HEK293 (cell line): ENCODE measurements around the gene LAMP1.

Source experiments
- CTCF ChIA-PET: fragments of 350-600 bp; formaldehyde crosslinking; extraction: SDS; loops from one replicate; lab custom pipeline; 2021; ENCODE audit warnings: antibody characterized with exemption; lab: Yijun Ruan, JAX
- POLR2A ChIA-PET: fragments of 300-600 bp; formaldehyde crosslinking; extraction: SDS; loops from one replicate; lab custom pipeline; 2020; ENCODE audit warnings: antibody characterized with exemption, inconsistent platforms; lab: Yijun Ruan, JAX
- H3K27ac ChIP-seq: fragments of 200-500 bp; sonication (Bioruptor generic); 2 replicates; pipeline ENCODE4 v1.5.1; 2014; ENCODE audit warnings: low read depth, low read length, control low read depth, inconsistent platforms; ENCODE audit errors: extremely low read depth
- H3K36me3 ChIP-seq, 2 experiments: fragments of 200-500 bp in 1 of 2; sonication (Bioruptor generic) in 1 of 2; 1 replicate in 1 of 2; 2 replicates in 1 of 2; pipeline ENCODE4 v1.5.1; 2014 to 2017; ENCODE audit warnings: inconsistent platforms in 2 of 2, low read length in 2 of 2; ENCODE audit not compliant: control insufficient read depth in 2 of 2, insufficient read depth in 1 of 2
- H3K4me1 ChIP-seq: fragments of 200-500 bp; sonication (Bioruptor generic); 2 replicates; pipeline ENCODE4 v1.5.1; 2014; ENCODE audit warnings: mild to moderate bottlenecking, low read length, inconsistent platforms; ENCODE audit not compliant: control insufficient read depth, insufficient read depth
- H3K4me3 ChIP-seq: 2 replicates; pipeline ENCODE4 v1.5.1; 2011; ENCODE audit warnings: low read depth, mild to moderate bottlenecking, control low read depth, low read length, moderate library complexity
- H3K9me3 ChIP-seq: fragments of 200-500 bp; sonication (Bioruptor generic); 2 replicates; pipeline ENCODE4 v1.5.1; 2014; ENCODE audit warnings: low read depth, low read length, inconsistent platforms; ENCODE audit not compliant: control insufficient read depth, insufficient read depth
- ELK4 ChIP-seq: IDR thresholded peaks from 2 replicates; pipeline ENCODE4 v1.6.1; 2011; ENCODE audit warnings: mild to moderate bottlenecking, low read depth, low read length, borderline replicate concordance
- GLIS2 ChIP-seq: fragments of 450-650 bp; formaldehyde crosslinking; IDR thresholded peaks from 2 replicates; pipeline ENCODE4 v1.5.1; 2016; ENCODE audit warnings: missing biosample characterization, missing genetic modification characterization
- PRDM1 ChIP-seq: fragments of 450-650 bp; formaldehyde crosslinking; IDR thresholded peaks from 2 replicates; pipeline ENCODE4; 2016; ENCODE audit warnings: missing biosample characterization, missing genetic modification characterization
- PRDM2 ChIP-seq: fragments of 450-650 bp; formaldehyde crosslinking; IDR thresholded peaks from 2 replicates; pipeline ENCODE4 v1.5.1; 2016; ENCODE audit warnings: missing biosample characterization, missing genetic modification characterization, borderline replicate concordance
- SCRT2 ChIP-seq: fragments of 450-650 bp; formaldehyde crosslinking; IDR thresholded peaks from 2 replicates; pipeline ENCODE4 v1.5.1; 2016; ENCODE audit warnings: missing biosample characterization, missing genetic modification characterization
- TCF7L2 ChIP-seq: IDR thresholded peaks from 2 replicates; pipeline ENCODE4 v1.6.1; 2011; ENCODE audit warnings: low read depth, mild to moderate bottlenecking, inconsistent platforms, low read length, moderate library complexity, borderline replicate concordance
- ZBTB10 ChIP-seq: fragments of 450-650 bp; formaldehyde crosslinking; IDR thresholded peaks from 2 replicates; pipeline ENCODE4 v1.5.1; 2016; ENCODE audit warnings: missing biosample characterization, missing genetic modification characterization
- ZBTB49 ChIP-seq: fragments of 450-650 bp; formaldehyde crosslinking; IDR thresholded peaks from 2 replicates; pipeline ENCODE4 v1.5.1; 2016; ENCODE audit warnings: missing biosample characterization, missing genetic modification characterization, low read depth
- ZEB2 ChIP-seq: fragments of 450-650 bp; formaldehyde crosslinking; IDR thresholded peaks from 2 replicates; pipeline ENCODE4 v1.5.1; 2016; ENCODE audit warnings: missing biosample characterization, missing genetic modification characterization
- ZIC2 ChIP-seq: fragments of 450-650 bp; formaldehyde crosslinking; IDR thresholded peaks from 2 replicates; pipeline ENCODE4 v1.5.1; 2016; ENCODE audit warnings: missing biosample characterization, missing genetic modification characterization
- ZNF133 ChIP-seq: fragments of 450-650 bp; formaldehyde crosslinking; IDR thresholded peaks from 2 replicates; pipeline ENCODE4 v1.5.1; 2016; ENCODE audit warnings: missing biosample characterization, missing genetic modification characterization
- ZNF202 ChIP-seq: fragments of 450-650 bp; formaldehyde crosslinking; IDR thresholded peaks from 2 replicates; pipeline ENCODE4 v1.5.1; 2016; ENCODE audit warnings: missing biosample characterization, missing genetic modification characterization, borderline replicate concordance
- ZNF214 ChIP-seq: fragments of 450-650 bp; formaldehyde crosslinking; IDR thresholded peaks from 2 replicates; pipeline ENCODE4 v1.5.1; 2017; ENCODE audit warnings: missing biosample characterization, mild to moderate bottlenecking, missing genetic modification characterization, borderline replicate concordance
- ZNF239 ChIP-seq: fragments of 450-650 bp; formaldehyde crosslinking; IDR thresholded peaks from 2 replicates; pipeline ENCODE4 v1.5.1; 2016; ENCODE audit warnings: missing biosample characterization, missing genetic modification characterization
- ZNF391 ChIP-seq: fragments of 450-650 bp; formaldehyde crosslinking; IDR thresholded peaks from 2 replicates; pipeline ENCODE4 v1.5.1; 2016; ENCODE audit warnings: low read depth, missing biosample characterization, missing genetic modification characterization, borderline replicate concordance
- ZNF513 ChIP-seq: fragments of 450-650 bp; IDR thresholded peaks from 2 replicates; pipeline ENCODE4 v1.5.1; 2018; ENCODE audit warnings: missing biosample characterization, missing genetic modification characterization
- ZNF514 ChIP-seq: fragments of 450-650 bp; formaldehyde crosslinking; IDR thresholded peaks from 2 replicates; pipeline ENCODE4 v1.5.1; 2016; ENCODE audit warnings: missing biosample characterization, missing genetic modification characterization
- ZNF555 ChIP-seq: fragments of 450-650 bp; formaldehyde crosslinking; conservative IDR thresholded peaks from 2 replicates; pipeline ENCODE4 v1.5.1; 2017; ENCODE audit warnings: missing biosample characterization, mild to moderate bottlenecking, missing genetic modification characterization, inconsistent platforms
- ZNF664 ChIP-seq: fragments of 450-650 bp; formaldehyde crosslinking; IDR thresholded peaks from 2 replicates; pipeline ENCODE4 v1.5.1; 2016; ENCODE audit warnings: missing biosample characterization, missing genetic modification characterization
- ZNF777 ChIP-seq: fragments of 450-650 bp; formaldehyde crosslinking; IDR thresholded peaks from 2 replicates; pipeline ENCODE4 v1.5.1; 2017; ENCODE audit warnings: missing biosample characterization, missing genetic modification characterization, borderline replicate concordance

LAMP1 gene

GRCh38 chr13:113338451-113338850 lies 41.4 kb downstream of the LAMP1 start:
- CTCF ChIA-PET = no interaction called here
- Histone ChIP-seq H3K36me3 (peaks cover 0 to 2% of the 10 kb centered on the region in 2 experiments; a peak in 2 of 3 replicates), H3K27ac (no peak overlapping the region), H3K4me3 (no peak overlapping the region), H3K4me1 (no peaks in the 10 kb centered on the region), H3K9me3 (no peaks in the 10 kb centered on the region)
- TF ChIP-seq ZNF202 (tag by site-specific recombination) (no peak), TCF7L2 (no peak), ZEB2 (tag by site-specific recombination) (no peak), ZNF214 (no peak), SCRT2 (tag by site-specific recombination) (no peak), ZBTB10 (no peak), ZNF514 (tag by site-specific recombination) (no peak), ZNF555 (no peak), ZNF664 (tag by site-specific recombination) (no peak)
- POLR2A ChIA-PET = no interaction called here

GRCh38 chr13:113342820-113343691 lies 46.0 kb downstream of the LAMP1 start:
- POLR2A ChIA-PET = no interaction called here
- Histone ChIP-seq H3K4me3 (no peak overlapping the region), H3K27ac (no peak overlapping the region), H3K4me1 (no peaks in the 10 kb centered on the region), H3K36me3 (peaks cover 0 to 10% of the 10 kb centered on the region in 2 experiments; a peak in 2 of 3 replicates), H3K9me3 (no peaks in the 10 kb centered on the region)
- CTCF ChIA-PET = no interaction called here
- TF ChIP-seq ZNF513 (tag by site-specific recombination) = no peak
- no peak for TF ChIP-seq ZNF664 (tag by site-specific recombination)
- TF ChIP-seq PRDM1 = no peak
- no peak for TF ChIP-seq GLIS2 (tag by site-specific recombination)
- no peak for TF ChIP-seq ZNF239 (tag by site-specific recombination)
- no peak for TF ChIP-seq ZNF777 (tag by site-specific recombination)
- no peak for TF ChIP-seq ZNF391 (tag by site-specific recombination)
- no peak for TF ChIP-seq PRDM2 (tag by site-specific recombination)
- no peak for TF ChIP-seq ZNF133 (tag by site-specific recombination)
- TF ChIP-seq ZBTB49 (tag by site-specific recombination) = no peak
- TF ChIP-seq ELK4 = no peak
- TF ChIP-seq ZIC2 (tag by site-specific recombination) = no peak
